ENCODE measurements around the gene DOCK3. TPM values are rescaled to one million over a fixed set of nuclear protein-coding genes. Genes with fewer than 3 reads are reported as not detected.
"Not testable (repeated sequence)": the region's sequence is repeated elsewhere in the genome, so short reads cannot be mapped to it uniquely, and the experiment has no call there.

Gene DOCK3
- polyA plus RNA-seq, 2 donors = 0.93 to 2.8 TPM

GRCh38 chr3:51186446-51186845 lies 511.7 kb downstream of the DOCK3 start:
- not testable (repeated sequence) for H3K9me3 ChIP-seq (ENCODE audit: control insufficient read depth in 2 of 2, insufficient read depth in 1 of 2, low read depth in 1 of 2, low read length in 1 of 2); H3K27me3 ChIP-seq (ENCODE audit: control insufficient read depth in 1 of 2, insufficient read depth in 2 of 2, low read length in 2 of 2); H3K27ac ChIP-seq (ENCODE audit: low read depth in 2 of 2, low read length in 1 of 2); H3K4me1 ChIP-seq (ENCODE audit: control insufficient read depth in 2 of 2, insufficient read depth in 2 of 2, low read length in 1 of 2); H3K36me3 ChIP-seq (ENCODE audit: control insufficient read depth in 2 of 2, insufficient read depth in 2 of 2, low read length in 1 of 2); H3K4me3 ChIP-seq (ENCODE audit: low read depth in 1 of 2, low read length in 2 of 2)
- 81 to 83% methylated on average over 3 of the region's 3 CpGs for WGBS, 2 donors

GRCh38 chr3:51190199-51190598 lies 515.5 kb downstream of the DOCK3 start:
- no peak overlapping the region for H3K4me3 ChIP-seq (ENCODE audit: low read depth in 1 of 2, low read length in 2 of 2)
- WGBS, 2 donors = 79 to 85% methylated on average over 1 of the region's 1 CpG
- no peak overlapping the region for H3K27ac ChIP-seq (ENCODE audit: low read depth in 2 of 2, low read length in 1 of 2)
- no peaks in the 10 kb centered on the region for H3K36me3 ChIP-seq (ENCODE audit: control insufficient read depth in 2 of 2, insufficient read depth in 2 of 2, low read length in 1 of 2)
- no peaks in the 10 kb centered on the region for H3K27me3 ChIP-seq (ENCODE audit: control insufficient read depth in 1 of 2, insufficient read depth in 2 of 2, low read length in 2 of 2)
- no peaks in the 10 kb centered on the region for H3K9me3 ChIP-seq (ENCODE audit: control insufficient read depth in 2 of 2, insufficient read depth in 1 of 2, low read depth in 1 of 2, low read length in 1 of 2)
- no peaks in the 10 kb centered on the region for H3K4me1 ChIP-seq (ENCODE audit: control insufficient read depth in 2 of 2, insufficient read depth in 2 of 2, low read length in 1 of 2)

- Histone ChIP-seq H3K27me3 (ENCODE audit: control insufficient read depth in 1 of 2, insufficient read depth in 2 of 2, low read length in 2 of 2) (no peaks in the 10 kb centered on the region), H3K27ac (ENCODE audit: low read depth in 2 of 2, low read length in 1 of 2) (no peak overlapping the region), H3K4me3 (ENCODE audit: low read depth in 1 of 2, low read length in 2 of 2) (no peak overlapping the region), H3K4me1 (ENCODE audit: control insufficient read depth in 2 of 2, insufficient read depth in 2 of 2, low read length in 1 of 2) (no peaks in the 10 kb centered on the region), H3K9me3 (ENCODE audit: control insufficient read depth in 2 of 2, insufficient read depth in 1 of 2, low read depth in 1 of 2, low read length in 1 of 2) (no peaks in the 10 kb centered on the region), H3K36me3 (ENCODE audit: control insufficient read depth in 2 of 2, insufficient read depth in 2 of 2, low read length in 1 of 2) (no peaks in the 10 kb centered on the region)
- WGBS, 2 donors = 72 to 73% methylated on average over 3 of the region's 3 CpGs
Observed at GRCh38 chr3:51190827-51191226, 516.1 kb downstream of the DOCK3 start.

- H3K27me3 ChIP-seq (ENCODE audit: control insufficient read depth in 1 of 2, insufficient read depth in 2 of 2, low read length in 2 of 2) = no peaks in the 10 kb centered on the region
- no peaks in the 10 kb centered on the region for H3K9me3 ChIP-seq (ENCODE audit: control insufficient read depth in 2 of 2, insufficient read depth in 1 of 2, low read depth in 1 of 2, low read length in 1 of 2)
- H3K36me3 ChIP-seq (ENCODE audit: control insufficient read depth in 2 of 2, insufficient read depth in 2 of 2, low read length in 1 of 2) = no peaks in the 10 kb centered on the region
- no peak overlapping the region for H3K4me3 ChIP-seq (ENCODE audit: low read depth in 1 of 2, low read length in 2 of 2)
- H3K4me1 ChIP-seq (ENCODE audit: control insufficient read depth in 2 of 2, insufficient read depth in 2 of 2, low read length in 1 of 2) = no peaks in the 10 kb centered on the region
- H3K27ac ChIP-seq (ENCODE audit: low read depth in 2 of 2, low read length in 1 of 2) = no peak overlapping the region
Observed at GRCh38 chr3:51191768-51192167, 517.0 kb downstream of the DOCK3 start.

GRCh38 chr3:51198477-51198876 lies 523.8 kb downstream of the DOCK3 start:
- no peaks in the 10 kb centered on the region for H3K9me3 ChIP-seq (ENCODE audit: control insufficient read depth in 2 of 2, insufficient read depth in 1 of 2, low read depth in 1 of 2, low read length in 1 of 2)
- 81 to 88% methylated on average over 3 of the region's 3 CpGs for WGBS, 2 donors
- no peaks in the 10 kb centered on the region for H3K36me3 ChIP-seq (ENCODE audit: control insufficient read depth in 2 of 2, insufficient read depth in 2 of 2, low read length in 1 of 2)
- H3K4me1 ChIP-seq (ENCODE audit: control insufficient read depth in 2 of 2, insufficient read depth in 2 of 2, low read length in 1 of 2) = peaks cover 0 to 4% of the 10 kb centered on the region in 2 donors
- no peak overlapping the region for H3K27ac ChIP-seq (ENCODE audit: low read depth in 2 of 2, low read length in 1 of 2)
- no peak overlapping the region for H3K4me3 ChIP-seq (ENCODE audit: low read depth in 1 of 2, low read length in 2 of 2)
- no peaks in the 10 kb centered on the region for H3K27me3 ChIP-seq (ENCODE audit: control insufficient read depth in 1 of 2, insufficient read depth in 2 of 2, low read length in 2 of 2)

- not testable (repeated sequence) for H3K27me3 ChIP-seq (ENCODE audit: control insufficient read depth in 1 of 2, insufficient read depth in 2 of 2, low read length in 2 of 2); H3K9me3 ChIP-seq (ENCODE audit: control insufficient read depth in 2 of 2, insufficient read depth in 1 of 2, low read depth in 1 of 2, low read length in 1 of 2); H3K36me3 ChIP-seq (ENCODE audit: control insufficient read depth in 2 of 2, insufficient read depth in 2 of 2, low read length in 1 of 2); H3K4me1 ChIP-seq (ENCODE audit: control insufficient read depth in 2 of 2, insufficient read depth in 2 of 2, low read length in 1 of 2); H3K4me3 ChIP-seq (ENCODE audit: low read depth in 1 of 2, low read length in 2 of 2); H3K27ac ChIP-seq (ENCODE audit: low read depth in 2 of 2, low read length in 1 of 2)
- 88 to 89% methylated on average over 13 of the region's 13 CpGs for WGBS, 2 donors
Observed at GRCh38 chr3:51199296-51199695, 524.6 kb downstream of the DOCK3 start.

GRCh38 chr3:51216291-51216690 lies 541.6 kb downstream of the DOCK3 start:
- Histone ChIP-seq H3K27ac (ENCODE audit: low read depth in 2 of 2, low read length in 1 of 2) (no peak overlapping the region), H3K27me3 (ENCODE audit: control insufficient read depth in 1 of 2, insufficient read depth in 2 of 2, low read length in 2 of 2) (no peaks in the 10 kb centered on the region), H3K36me3 (ENCODE audit: control insufficient read depth in 2 of 2, insufficient read depth in 2 of 2, low read length in 1 of 2) (peaks cover 0 to 2% of the 10 kb centered on the region in 2 donors), H3K4me3 (ENCODE audit: low read depth in 1 of 2, low read length in 2 of 2) (no peak overlapping the region), H3K4me1 (ENCODE audit: control insufficient read depth in 2 of 2, insufficient read depth in 2 of 2, low read length in 1 of 2) (no peaks in the 10 kb centered on the region), H3K9me3 (ENCODE audit: control insufficient read depth in 2 of 2, insufficient read depth in 1 of 2, low read depth in 1 of 2, low read length in 1 of 2) (no peaks in the 10 kb centered on the region)
- WGBS, 2 donors = 71% methylated on average over 2 of the region's 2 CpGs

- 79 to 81% methylated on average over 2 of the region's 2 CpGs for WGBS, 2 donors
- Histone ChIP-seq H3K27ac (ENCODE audit: low read depth in 2 of 2, low read length in 1 of 2) (no peak overlapping the region), H3K4me3 (ENCODE audit: low read depth in 1 of 2, low read length in 2 of 2) (no peak overlapping the region)
Observed at GRCh38 chr3:51221959-51222358, 547.2 kb downstream of the DOCK3 start.

GRCh38 chr3:51224283-51224682 lies 549.6 kb downstream of the DOCK3 start:
- Histone ChIP-seq H3K27ac (ENCODE audit: low read depth in 2 of 2, low read length in 1 of 2) (no peak overlapping the region), H3K36me3 (ENCODE audit: control insufficient read depth in 2 of 2, insufficient read depth in 2 of 2, low read length in 1 of 2) (no peaks in the 10 kb centered on the region), H3K27me3 (ENCODE audit: control insufficient read depth in 1 of 2, insufficient read depth in 2 of 2, low read length in 2 of 2) (no peaks in the 10 kb centered on the region), H3K9me3 (ENCODE audit: control insufficient read depth in 2 of 2, insufficient read depth in 1 of 2, low read depth in 1 of 2, low read length in 1 of 2) (no peaks in the 10 kb centered on the region), H3K4me3 (ENCODE audit: low read depth in 1 of 2, low read length in 2 of 2) (no peak overlapping the region), H3K4me1 (ENCODE audit: control insufficient read depth in 2 of 2, insufficient read depth in 2 of 2, low read length in 1 of 2) (no peaks in the 10 kb centered on the region)
- 75 to 77% methylated on average over 1 of the region's 1 CpG for WGBS, 2 donors

More at GRCh38 chr3:51221959-51222358, 547.2 kb downstream of the DOCK3 start:
- Histone ChIP-seq H3K9me3 (ENCODE audit: control insufficient read depth in 2 of 2, insufficient read depth in 1 of 2, low read depth in 1 of 2, low read length in 1 of 2) (no peaks in the 10 kb centered on the region), H3K27me3 (ENCODE audit: control insufficient read depth in 1 of 2, insufficient read depth in 2 of 2, low read length in 2 of 2) (no peaks in the 10 kb centered on the region), H3K4me1 (ENCODE audit: control insufficient read depth in 2 of 2, insufficient read depth in 2 of 2, low read length in 1 of 2) (no peaks in the 10 kb centered on the region), H3K36me3 (ENCODE audit: control insufficient read depth in 2 of 2, insufficient read depth in 2 of 2, low read length in 1 of 2) (no peaks in the 10 kb centered on the region)

GRCh38 chr3:51224843-51225242 lies 550.1 kb downstream of the DOCK3 start:
- Histone ChIP-seq H3K4me3 (ENCODE audit: low read depth in 1 of 2, low read length in 2 of 2) (no peak overlapping the region), H3K27ac (ENCODE audit: low read depth in 2 of 2, low read length in 1 of 2) (no peak overlapping the region), H3K9me3 (ENCODE audit: control insufficient read depth in 2 of 2, insufficient read depth in 1 of 2, low read depth in 1 of 2, low read length in 1 of 2) (no peaks in the 10 kb centered on the region), H3K36me3 (ENCODE audit: control insufficient read depth in 2 of 2, insufficient read depth in 2 of 2, low read length in 1 of 2) (no peaks in the 10 kb centered on the region), H3K27me3 (ENCODE audit: control insufficient read depth in 1 of 2, insufficient read depth in 2 of 2, low read length in 2 of 2) (no peaks in the 10 kb centered on the region), H3K4me1 (ENCODE audit: control insufficient read depth in 2 of 2, insufficient read depth in 2 of 2, low read length in 1 of 2) (no peaks in the 10 kb centered on the region)
- WGBS, 2 donors = 74 to 81% methylated on average over 1 of the region's 1 CpG

Data from esophagus (tissue), 2 donors.